ENCODE data around the gene PRODH2. TPM values are rescaled to one million over a fixed set of nuclear protein-coding genes. Genes with fewer than 3 reads are reported as not detected.

Gene PRODH2
- total and polyA plus RNA-seq, 2 of the 13 experiments (the other 11 are each of a cell fraction or from before 2014, with no cell fraction given), result 86.7 to 118 TPM

DNA sequence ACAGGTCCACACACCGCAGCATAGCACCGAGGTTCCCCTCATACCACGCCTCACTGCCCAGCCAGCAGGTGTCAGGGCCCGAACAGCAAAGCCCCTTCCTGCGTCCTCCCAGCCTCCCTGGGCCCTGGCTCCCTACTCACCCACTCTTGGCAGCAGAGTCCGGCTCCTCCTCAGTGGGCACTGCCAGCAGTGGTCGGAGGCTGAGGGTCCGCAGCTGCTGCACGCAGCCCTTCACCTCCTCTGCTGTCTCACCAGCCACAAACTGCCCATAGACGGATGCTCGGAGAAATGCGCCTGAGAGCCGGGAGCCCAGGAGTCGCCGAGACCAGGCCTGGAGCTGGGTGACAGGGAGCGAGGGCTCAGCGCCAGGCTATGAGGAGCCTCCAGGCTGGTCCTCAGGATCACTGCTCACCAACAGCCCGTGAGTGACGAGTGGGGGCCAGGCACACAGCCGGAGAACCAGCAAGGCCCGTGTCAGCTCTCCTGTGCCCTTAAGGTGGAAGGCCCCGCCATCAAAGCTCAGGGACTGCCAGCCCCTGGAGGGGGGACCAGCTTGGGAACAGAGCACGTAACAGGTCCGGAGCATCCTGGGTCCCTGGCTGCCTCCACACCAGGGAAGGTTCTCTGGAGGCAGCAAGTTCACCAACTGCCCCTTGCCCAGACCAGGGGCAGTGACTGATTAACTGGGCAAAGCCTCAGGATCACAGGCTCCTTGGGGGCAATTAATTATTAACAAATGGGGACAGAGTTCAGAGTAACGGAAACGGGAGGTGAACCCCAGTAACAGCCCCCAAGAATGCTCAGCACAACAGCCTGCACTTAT, at the start of gene PRODH2 (continued):
- TF ChIP-seq, protein P1, sequence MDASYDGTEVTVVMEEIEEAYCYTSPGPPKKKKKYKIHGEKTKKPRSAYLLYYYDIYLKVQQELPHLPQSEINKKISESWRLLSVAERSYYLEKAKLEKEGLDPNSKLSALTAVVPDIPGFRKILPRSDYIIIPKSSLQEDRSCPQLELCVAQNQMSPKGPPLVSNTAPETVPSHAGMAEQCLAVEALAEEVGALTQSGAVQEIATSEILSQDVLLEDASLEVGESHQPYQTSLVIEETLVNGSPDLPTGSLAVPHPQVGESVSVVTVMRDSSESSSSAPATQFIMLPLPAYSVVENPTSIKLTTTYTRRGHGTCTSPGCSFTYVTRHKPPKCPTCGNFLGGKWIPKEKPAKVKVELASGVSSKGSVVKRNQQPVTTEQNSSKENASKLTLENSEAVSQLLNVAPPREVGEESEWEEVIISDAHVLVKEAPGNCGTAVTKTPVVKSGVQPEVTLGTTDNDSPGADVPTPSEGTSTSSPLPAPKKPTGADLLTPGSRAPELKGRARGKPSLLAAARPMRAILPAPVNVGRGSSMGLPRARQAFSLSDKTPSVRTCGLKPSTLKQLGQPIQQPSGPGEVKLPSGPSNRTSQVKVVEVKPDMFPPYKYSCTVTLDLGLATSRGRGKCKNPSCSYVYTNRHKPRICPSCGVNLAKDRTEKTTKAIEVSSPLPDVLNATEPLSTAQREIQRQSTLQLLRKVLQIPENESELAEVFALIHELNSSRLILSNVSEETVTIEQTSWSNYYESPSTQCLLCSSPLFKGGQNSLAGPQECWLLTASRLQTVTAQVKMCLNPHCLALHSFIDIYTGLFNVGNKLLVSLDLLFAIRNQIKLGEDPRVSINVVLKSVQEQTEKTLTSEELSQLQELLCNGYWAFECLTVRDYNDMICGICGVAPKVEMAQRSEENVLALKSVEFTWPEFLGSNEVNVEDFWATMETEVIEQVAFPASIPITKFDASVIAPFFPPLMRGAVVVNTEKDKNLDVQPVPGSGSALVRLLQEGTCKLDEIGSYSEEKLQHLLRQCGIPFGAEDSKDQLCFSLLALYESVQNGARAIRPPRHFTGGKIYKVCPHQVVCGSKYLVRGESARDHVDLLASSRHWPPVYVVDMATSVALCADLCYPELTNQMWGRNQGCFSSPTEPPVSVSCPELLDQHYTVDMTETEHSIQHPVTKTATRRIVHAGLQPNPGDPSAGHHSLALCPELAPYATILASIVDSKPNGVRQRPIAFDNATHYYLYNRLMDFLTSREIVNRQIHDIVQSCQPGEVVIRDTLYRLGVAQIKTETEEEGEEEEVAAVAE (CRISPR knock-in tag; IDR thresholded peaks at IDR 0.05; ENCODE audit: borderline replicate concordance), result no peak
- TF ChIP-seq PRPF4 (IDR thresholded peaks at IDR 0.05; ENCODE audit: low read depth, low read length, poor library complexity, severe bottlenecking) (no peak), ZNF720 (CRISPR knock-in tag; IDR thresholded peaks at IDR 0.05) (no peak), ZNF30 (CRISPR knock-in tag; IDR thresholded peaks at IDR 0.05) (no peak), ZNF33A (CRISPR knock-in tag; IDR thresholded peaks at IDR 0.05; ENCODE audit: borderline replicate concordance) (peak; percentile 26; the same call in 1 of the 2 replicates), HMGXB4 (CRISPR knock-in tag; IDR thresholded peaks at IDR 0.05; ENCODE audit: borderline replicate concordance in 1 of 2, low read depth in 1 of 2) (peak; percentile 42 to 77; a peak in 3 of 4 replicates), ATF7 (IDR thresholded peaks at IDR 0.05) (no peak), ATF7 (CRISPR knock-in tag; IDR thresholded peaks at IDR 0.05) (peak; percentile 42; the same call in 1 of the 2 replicates), ZNF841 (CRISPR knock-in tag; IDR thresholded peaks at IDR 0.05; ENCODE audit: borderline replicate concordance) (no peak), MTA3 (CRISPR knock-in tag; IDR thresholded peaks at IDR 0.05) (no peak), ZNF484 (CRISPR knock-in tag; IDR thresholded peaks at IDR 0.05; ENCODE audit: borderline replicate concordance, low read depth) (no peak), TAF15 (IDR thresholded peaks at IDR 0.05; ENCODE audit: low read depth, low read length, poor library complexity, severe bottlenecking) (peak; percentile 1)
- TF ChIP-seq, protein P2, sequence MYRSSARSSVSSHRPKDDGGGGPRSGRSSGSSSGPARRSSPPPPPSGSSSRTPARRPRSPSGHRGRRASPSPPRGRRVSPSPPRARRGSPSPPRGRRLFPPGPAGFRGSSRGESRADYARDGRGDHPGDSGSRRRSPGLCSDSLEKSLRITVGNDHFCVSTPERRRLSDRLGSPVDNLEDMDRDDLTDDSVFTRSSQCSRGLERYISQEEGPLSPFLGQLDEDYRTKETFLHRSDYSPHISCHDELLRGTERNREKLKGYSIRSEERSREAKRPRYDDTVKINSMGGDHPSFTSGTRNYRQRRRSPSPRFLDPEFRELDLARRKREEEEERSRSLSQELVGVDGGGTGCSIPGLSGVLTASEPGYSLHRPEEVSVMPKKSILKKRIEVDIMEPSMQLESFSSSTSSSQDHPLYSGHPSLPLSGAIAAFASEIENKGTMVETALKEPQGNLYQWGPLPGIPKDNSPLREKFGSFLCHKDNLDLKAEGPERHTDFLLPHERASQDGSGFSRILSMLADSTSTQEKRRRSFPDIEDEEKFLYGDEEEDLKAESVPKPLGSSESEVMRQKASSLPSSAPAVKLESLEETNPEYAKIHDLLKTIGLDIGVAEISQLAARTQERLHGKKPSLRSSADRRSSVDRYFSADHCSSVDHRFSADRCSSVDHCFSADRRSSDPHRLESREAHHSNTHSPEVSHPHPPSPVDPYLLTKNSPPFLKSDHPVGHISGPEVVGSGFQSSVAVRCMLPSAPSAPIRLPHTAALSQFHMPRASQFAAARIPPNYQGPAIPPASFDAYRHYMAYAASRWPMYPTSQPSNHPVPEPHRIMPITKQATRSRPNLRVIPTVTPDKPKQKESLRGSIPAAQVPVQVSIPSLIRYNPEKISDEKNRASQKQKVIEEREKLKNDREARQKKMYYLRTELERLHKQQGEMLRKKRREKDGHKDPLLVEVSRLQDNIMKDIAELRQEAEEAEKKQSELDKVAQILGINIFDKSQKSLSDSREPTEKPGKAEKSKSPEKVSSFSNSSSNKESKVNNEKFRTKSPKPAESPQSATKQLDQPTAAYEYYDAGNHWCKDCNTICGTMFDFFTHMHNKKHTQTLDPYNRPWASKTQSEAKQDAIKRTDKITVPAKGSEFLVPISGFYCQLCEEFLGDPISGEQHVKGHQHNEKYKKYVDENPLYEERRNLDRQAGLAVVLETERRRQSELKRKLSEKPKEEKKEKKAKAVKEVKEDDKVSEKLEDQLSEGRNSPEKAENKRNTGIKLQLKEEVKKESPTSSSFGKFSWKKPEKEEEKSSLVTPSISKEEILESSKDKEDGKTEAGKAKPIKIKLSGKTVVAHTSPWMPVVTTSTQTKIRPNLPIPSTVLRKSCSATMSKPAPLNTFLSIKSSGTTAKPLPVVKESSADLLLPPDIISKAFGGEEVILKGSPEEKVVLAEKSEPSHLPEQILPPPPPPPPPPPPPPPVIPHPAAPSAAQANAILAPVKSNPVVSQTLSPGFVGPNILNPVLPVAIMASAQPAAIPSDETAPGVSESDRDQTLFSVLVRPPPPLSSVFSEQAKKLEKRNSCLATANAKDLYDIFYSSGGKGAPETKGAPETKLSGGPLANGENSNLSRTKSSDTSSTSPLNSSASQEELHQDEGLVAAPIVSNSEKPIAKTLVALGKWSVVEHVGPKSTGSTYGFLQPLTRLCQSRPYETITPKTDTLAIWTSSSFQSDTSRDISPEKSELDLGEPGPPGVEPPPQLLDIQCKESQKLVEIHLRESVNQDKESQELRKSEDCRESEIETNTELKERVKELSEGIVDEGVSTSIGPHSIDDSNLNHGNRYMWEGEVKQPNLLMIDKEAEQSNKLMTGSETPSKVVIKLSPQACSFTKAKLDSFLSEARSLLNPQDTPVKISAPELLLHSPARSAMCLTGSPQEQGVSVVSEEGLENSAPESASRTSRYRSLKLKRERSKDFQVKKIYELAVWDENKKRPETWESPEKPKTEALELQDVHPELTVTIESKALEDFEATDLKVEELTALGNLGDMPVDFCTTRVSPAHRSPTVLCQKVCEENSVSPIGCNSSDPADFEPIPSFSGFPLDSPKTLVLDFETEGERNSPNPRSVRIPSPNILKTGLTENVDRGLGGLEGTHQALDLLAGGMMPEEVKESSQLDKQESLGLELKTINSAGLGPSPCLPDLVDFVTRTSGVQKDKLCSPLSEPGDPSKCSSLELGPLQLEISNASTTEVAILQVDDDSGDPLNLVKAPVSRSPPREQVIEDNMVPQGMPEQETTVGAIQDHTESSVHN (CRISPR knock-in tag; IDR thresholded peaks at IDR 0.05), result no peak
